SHP77 (cell line): Measurements from ENCODE around the gene TEKT5.
"Not testable (repeated sequence)": the region's sequence is repeated elsewhere in the genome, so short reads cannot be mapped to it uniquely, and the experiment has no call there.

Source experiments
- DNase-seq, 2 experiments: peaks; one replicate each; lab custom pipeline; 2025; lab: John Stamatoyannopoulos, UW

Gene TEKT5

GRCh38 chr16:10694830-10695229 lies at the start of gene TEKT5:
Gene TEKT5, minus strand, starts transcription at chr16:10694930. Its CDS starts 57 bp downstream, at chr16:10694873.
- no peak for DNase-seq

- DNase-seq: peak; percentile 89 to 90
These were observed 49.1 kb upstream of the TEKT5 start, which contains the start of gene NUBP1 for GRCh38 chr16:10743610-10744369. Gene NUBP1, plus strand, starts transcription at chr16:10743842. Its CDS starts 22 bp downstream, at chr16:10743864.

- DNase-seq: no peak
These were observed 48.5 kb upstream of the TEKT5 start for GRCh38 chr16:10743227-10743609.

GRCh38 chr16:10741844-10742243 lies 47.1 kb upstream of the TEKT5 start:
- peak; percentile 51 to 60 for DNase-seq

- not testable (repeated sequence) for DNase-seq
These were observed 46.5 kb upstream of the TEKT5 start for GRCh38 chr16:10741249-10741648.

- no peak for DNase-seq
These were observed 46.1 kb upstream of the TEKT5 start for GRCh38 chr16:10740845-10741208.

GRCh38 chr16:10740000-10740844 lies 45.5 kb upstream of the TEKT5 start:
- DNase-seq: no peak

GRCh38 chr16:10738231-10739077 lies 43.7 kb upstream of the TEKT5 start:
- DNase-seq: peak in 1 of 2 experiments; percentile 8

- peak; percentile 17 to 59 for DNase-seq
These were observed 42.4 kb upstream of the TEKT5 start for GRCh38 chr16:10737068-10737625.

- DNase-seq: no peak
These were observed 37.1 kb upstream of the TEKT5 start for GRCh38 chr16:10731790-10732189.

- DNase-seq: peak in 1 of 2 experiments; percentile 12
These were observed 34.6 kb upstream of the TEKT5 start for GRCh38 chr16:10729104-10730048.

GRCh38 chr16:10728003-10728887 lies 33.5 kb upstream of the TEKT5 start:
- no peak for DNase-seq

- DNase-seq: no peak
These were observed 14.2 kb upstream of the TEKT5 start for GRCh38 chr16:10708969-10709368.

GRCh38 chr16:10699756-10700155 lies 5.0 kb upstream of the TEKT5 start:
- no peak for DNase-seq

- DNase-seq: no peak
These were observed 424 bp downstream of the TEKT5 start for GRCh38 chr16:10694306-10694705.

GRCh38 chr16:10693889-10694288 lies 841 bp downstream of the TEKT5 start:
- DNase-seq: no peak

- DNase-seq: no peak
These were observed 2.3 kb downstream of the TEKT5 start for GRCh38 chr16:10692470-10692869.

- DNase-seq: no peak
These were observed 6.0 kb downstream of the TEKT5 start for GRCh38 chr16:10688726-10689125.

- no peak for DNase-seq
These were observed 6.4 kb downstream of the TEKT5 start for GRCh38 chr16:10688291-10688690.

GRCh38 chr16:10685709-10686108 lies 9.0 kb downstream of the TEKT5 start:
- DNase-seq: no peak
